K562 (cell line): ENCODE results near the gene RUNX1. TPM values are rescaled to one million over a fixed set of nuclear protein-coding genes. Genes with fewer than 3 reads are reported as not detected.
A peak's percentile ranks its signal among the peaks of the same experiment; 100 is the strongest.

Source experiments
- CEBPG ChIP-seq, 3 experiments: fragments of 200-800 bp in 1 of 3; sonication (Bioruptor generic) in 1 of 3; sonication (generic) in 1 of 3; formaldehyde crosslinking in 1 of 3; IDR thresholded peaks in 2 of 3; conservative IDR thresholded peaks in 1 of 3; 2 replicates each; pipeline versions ENCODE4 v1.6.1 to v1.8.0; 2016 to 2022; ENCODE audit warnings: missing compliant biosample characterization in 2 of 3, missing genetic modification characterization in 2 of 3, mild to moderate bottlenecking in 1 of 3, missing genetic modification reagents in 1 of 3
- CREB5 ChIP-seq: fragments of 250-450 bp; sonication (Bioruptor Pico); IDR thresholded peaks from 2 replicates; pipeline ENCODE4 v1.5.0; 2020; ENCODE audit warnings: mild to moderate bottlenecking
- ELF4 ChIP-seq: fragments of 450-650 bp; formaldehyde crosslinking; IDR thresholded peaks from 2 replicates; pipeline ENCODE4 v1.4.0; 2022; ENCODE audit warnings: missing genetic modification characterization
- FOS ChIP-seq: IDR thresholded peaks from 3 replicates; pipeline ENCODE4 v1.6.1; 2011; ENCODE audit not compliant: insufficient read length; ENCODE audit errors: extremely low read depth
- HMBOX1 ChIP-seq: sonication (generic); IDR thresholded peaks from 2 replicates; pipeline ENCODE4 v1.6.1; 2016
- IRF9 ChIP-seq: fragments of 450-650 bp; IDR thresholded peaks from 2 replicates; pipeline ENCODE4 v1.6.1; 2016; ENCODE audit warnings: missing biosample characterization, missing genetic modification characterization
- KLF1 ChIP-seq: fragments of 450-650 bp; IDR thresholded peaks from 2 replicates; pipeline ENCODE4 v1.6.1; 2016; ENCODE audit warnings: missing genetic modification characterization, missing compliant biosample characterization
- MTF1 ChIP-seq: fragments of 250-450 bp; sonication (Bioruptor Pico); IDR thresholded peaks from 2 replicates; pipeline ENCODE4 v1.9.0; 2021; ENCODE audit warnings: moderate library complexity, mild to moderate bottlenecking, inconsistent platforms, borderline replicate concordance
- MXD1 ChIP-seq: fragments of 250-450 bp; sonication (Bioruptor Pico); IDR thresholded peaks from 2 replicates; pipeline ENCODE4 v1.8.0; 2021; ENCODE audit warnings: borderline replicate concordance, mild to moderate bottlenecking, moderate library complexity; ENCODE audit not compliant: poor library complexity, severe bottlenecking
- NR2C2 ChIP-seq, 2 experiments: fragments of 200-800 bp in 1 of 2; sonication (Bioruptor generic) in 1 of 2; sonication (generic) in 1 of 2; formaldehyde crosslinking in 1 of 2; IDR thresholded peaks; 2 replicates each; pipeline versions ENCODE4 v1.6.1 to v1.8.0; 2016 to 2022; ENCODE audit warnings: mild to moderate bottlenecking in 1 of 2, missing compliant biosample characterization in 1 of 2, missing genetic modification characterization in 1 of 2, missing genetic modification reagents in 1 of 2
- OTX1 ChIP-seq: fragments of 450-650 bp; formaldehyde crosslinking; IDR thresholded peaks from 2 replicates; pipeline ENCODE4 v1.4.0; 2022; ENCODE audit warnings: mild to moderate bottlenecking
- PKNOX1 ChIP-seq: fragments of 450-650 bp; IDR thresholded peaks from 2 replicates; pipeline ENCODE4 v1.6.1; 2016
- PRMT5 ChIP-seq: sonication (generic); formaldehyde crosslinking; IDR thresholded peaks from 2 replicates; pipeline ENCODE4 v1.5.0; 2020; ENCODE audit warnings: missing genetic modification reagents
- STAG1 ChIP-seq: sonication (generic); formaldehyde crosslinking; IDR thresholded peaks from 2 replicates; pipeline ENCODE4 v1.5.0; 2020; ENCODE audit warnings: missing genetic modification reagents, borderline replicate concordance
- TAF15 ChIP-seq: fragments of 200-400 bp; formaldehyde crosslinking; IDR thresholded peaks from 2 replicates; pipeline ENCODE4 v1.6.1; 2017; ENCODE audit warnings: mild to moderate bottlenecking, low read depth, low read length, moderate library complexity
- ZNF347 ChIP-seq: fragments of 450-650 bp; formaldehyde crosslinking; IDR thresholded peaks from 2 replicates; pipeline ENCODE4 v1.4.0; 2020; ENCODE audit warnings: low read depth, mild to moderate bottlenecking, moderate library complexity
- ZNF384 ChIP-seq: IDR thresholded peaks from 2 replicates; pipeline ENCODE4 v1.6.1; 2012; ENCODE audit warnings: low read depth, low read length, improper control_type of control experiment
- ZNF408 ChIP-seq: fragments of 250-450 bp; sonication (Bioruptor Pico); IDR thresholded peaks from 2 replicates; pipeline ENCODE4 v1.4.0; 2020; ENCODE audit warnings: low read depth, mild to moderate bottlenecking, moderate library complexity
- ZNF511 ChIP-seq: sonication (generic); formaldehyde crosslinking; IDR thresholded peaks from 2 replicates; pipeline ENCODE4 v1.8.0; 2022; ENCODE audit warnings: mild to moderate bottlenecking, missing genetic modification reagents
- polyA plus RNA-seq, 8 experiments: library from polyadenylated mRNA; depleted of rRNA in 4 of 8; stranded (reverse) in 5 of 8; unstranded in 3 of 8; fragments of >200 nt; fragmentation: Nextera tagmentation in 2 of 8; fragmentation: Illumina TruSeq in 1 of 8; extraction: Ambion mirVana in 2 of 8; extraction: Trizol in 1 of 8; gene quantifications; 2 replicates each; pipeline versions ENCODE4 v1.2.1 to v1.2.3, GENCODE V29; 2011 to 2014; ENCODE audit warnings: inconsistent platforms in 1 of 8, missing spikeins in 1 of 8
- total RNA-seq, 7 experiments: library from RNA; depleted of rRNA in 6 of 7; stranded (reverse); fragments of >200 nt in 6 of 7; fragmentation: Illumina TruSeq in 2 of 7; extraction: Trizol in 2 of 7; gene quantifications; 2 replicates each; pipeline versions ENCODE4 v1.2.1 to v1.2.3, GENCODE V29; 2011 to 2021; ENCODE audit warnings: low replicate concordance in 1 of 7

The RUNX1 gene
- total and polyA plus RNA-seq, 9 of the 15 experiments (the other 6 are each of a cell fraction or from before 2014, with no cell fraction given): 2.2 to 68.6 (median 17.8) TPM

GRCh38 chr21:34887725-34888568, 161.2 kb downstream of the RUNX1 start (continued):
- 0 out of 2 replicates have a peak, but pooled peaks have one; percentile 23 for TF ChIP-seq PKNOX1
- TF ChIP-seq TAF15: no peak
- no peak for TF ChIP-seq KLF1 (tag)
- TF ChIP-seq MTF1 (CRISPR knock-in tag): no peak
- TF ChIP-seq ZNF511 (CRISPR knock-in tag): peak; percentile 69; the same call in 1 of the 2 replicates
- TF ChIP-seq CREB5 (CRISPR knock-in tag): no peak; the same call in 1 of the 2 replicates
- 0 out of 2 replicates have a peak, but pooled peaks have one; percentile 22 for TF ChIP-seq CEBPG (CRISPR knock-in tag; IDR thresholded peaks at IDR 0.05)
- no peak for TF ChIP-seq CEBPG (tag; conservative IDR thresholded peaks at IDR 0.05 in 1 of 2, IDR thresholded peaks at IDR 0.05 in 1 of 2)
- TF ChIP-seq MXD1 (CRISPR knock-in tag): no peak
- TF ChIP-seq IRF9: no peak
- TF ChIP-seq ZNF408 (CRISPR knock-in tag): no peak
- no peak for TF ChIP-seq PRMT5 (CRISPR knock-in tag)
- no peak for TF ChIP-seq ZNF384
- TF ChIP-seq NR2C2 (CRISPR knock-in tag; IDR thresholded peaks at IDR 0.05): 0 out of 2 replicates have a peak, but pooled peaks have one; percentile 55
- peak; percentile 26; the same call in 1 of the 2 replicates for TF ChIP-seq NR2C2 (tag; IDR thresholded peaks at IDR 0.05)
- no peak; the same call in 1 of the 2 replicates for TF ChIP-seq ZNF347 (CRISPR knock-in tag)
- peak; percentile 79; the same call in 1 of the 2 replicates for TF ChIP-seq HMBOX1
- peak; percentile 10 for TF ChIP-seq FOS
- no peak for TF ChIP-seq STAG1 (CRISPR knock-in tag)
- peak; percentile 55 for TF ChIP-seq OTX1 (CRISPR knock-in tag)
- TF ChIP-seq ELF4 (CRISPR knock-in tag): no peak; the same call in 1 of the 2 replicates
